RWPE1 (cell line): ENCODE results near the gene CTU2.
A peak's percentile ranks its signal among the peaks of the same experiment; 100 is the strongest.

ENCODE experiments used
- CTCF ChIA-PET: fragments of 350-600 bp; sonication (Branson Sonifier 250); formaldehyde crosslinking; extraction: SDS; loops from one replicate; lab custom pipeline; 2021; lab: Yijun Ruan, JAX
- POLR2A ChIA-PET: fragments of 400-600 bp; formaldehyde crosslinking; extraction: SDS; loops from one replicate; lab custom pipeline; 2020; ENCODE audit warnings: antibody characterized with exemption; ENCODE audit not compliant: low non-redundant PET; lab: Yijun Ruan, JAX
- DNase-seq: peaks from one replicate; pipeline ENCODE4 v3.0.0; 2012; ENCODE audit warnings: low spot score
- H3K27ac ChIP-seq: fragments of 450-650 bp; 2 replicates; pipeline ENCODE4 v1.5.1; 2017
- TF ChIP-seq, protein P1 (sequence below): fragments of 450-650 bp; conservative IDR thresholded peaks from 2 replicates; pipeline ENCODE4 v1.5.1; 2017; ENCODE audit warnings: low read depth, mild to moderate bottlenecking

CTU2 gene

GRCh38 chr16:88702371-88703210 lies 3.7 kb upstream of the CTU2 start:
- H3K27ac ChIP-seq = peak overlapping the region; percentile 15
- CTCF ChIA-PET = interaction anchor here (1.1 kb wide), 1 partner anchor 22 kb away, joined by 4 read pairs; no protein-coding TSS in a partner anchor
- no peak for DNase-seq
- POLR2A ChIA-PET = no interaction called here
- TF ChIP-seq, protein P1, sequence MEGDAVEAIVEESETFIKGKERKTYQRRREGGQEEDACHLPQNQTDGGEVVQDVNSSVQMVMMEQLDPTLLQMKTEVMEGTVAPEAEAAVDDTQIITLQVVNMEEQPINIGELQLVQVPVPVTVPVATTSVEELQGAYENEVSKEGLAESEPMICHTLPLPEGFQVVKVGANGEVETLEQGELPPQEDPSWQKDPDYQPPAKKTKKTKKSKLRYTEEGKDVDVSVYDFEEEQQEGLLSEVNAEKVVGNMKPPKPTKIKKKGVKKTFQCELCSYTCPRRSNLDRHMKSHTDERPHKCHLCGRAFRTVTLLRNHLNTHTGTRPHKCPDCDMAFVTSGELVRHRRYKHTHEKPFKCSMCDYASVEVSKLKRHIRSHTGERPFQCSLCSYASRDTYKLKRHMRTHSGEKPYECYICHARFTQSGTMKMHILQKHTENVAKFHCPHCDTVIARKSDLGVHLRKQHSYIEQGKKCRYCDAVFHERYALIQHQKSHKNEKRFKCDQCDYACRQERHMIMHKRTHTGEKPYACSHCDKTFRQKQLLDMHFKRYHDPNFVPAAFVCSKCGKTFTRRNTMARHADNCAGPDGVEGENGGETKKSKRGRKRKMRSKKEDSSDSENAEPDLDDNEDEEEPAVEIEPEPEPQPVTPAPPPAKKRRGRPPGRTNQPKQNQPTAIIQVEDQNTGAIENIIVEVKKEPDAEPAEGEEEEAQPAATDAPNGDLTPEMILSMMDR = no peak

DNA sequence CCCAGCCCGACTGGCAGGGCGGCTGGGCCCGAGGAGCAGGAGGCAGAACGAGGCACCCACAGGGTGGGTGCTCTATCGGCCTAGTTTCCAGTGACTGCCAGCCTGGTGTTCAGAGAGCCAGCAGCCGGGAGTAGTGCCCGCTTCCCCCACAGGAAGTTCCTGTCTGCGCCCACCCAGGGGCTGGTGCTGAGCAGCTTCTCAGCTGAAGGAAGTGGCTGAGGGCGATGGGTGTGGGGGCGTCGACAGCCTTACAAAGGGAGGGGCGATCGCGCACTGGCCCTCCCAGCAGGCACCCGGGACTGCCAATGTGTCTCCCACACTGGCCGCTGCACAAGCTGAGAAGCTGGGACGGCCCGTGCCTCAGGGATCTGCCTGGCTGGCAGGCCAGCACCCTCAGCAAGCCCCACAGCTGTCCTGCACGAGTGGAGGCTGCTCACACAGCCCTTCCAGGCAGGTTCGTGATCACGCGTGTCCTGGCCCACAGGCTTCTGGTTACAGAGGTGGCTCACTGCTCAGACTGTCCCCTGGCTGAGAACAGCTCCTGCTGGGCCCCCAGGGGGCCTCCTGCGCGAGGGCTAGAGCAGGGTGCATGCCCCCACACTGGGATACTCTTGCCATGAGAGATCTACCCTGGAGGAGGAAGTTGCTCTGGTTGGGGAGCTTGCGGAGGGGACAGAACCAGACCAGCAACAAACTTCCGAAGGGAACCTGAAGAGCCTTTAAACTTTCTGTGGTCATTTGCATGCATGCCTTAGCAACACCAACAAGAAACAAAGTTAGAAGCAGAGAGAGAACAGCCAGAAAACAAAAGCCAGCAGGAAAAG lies 2.6 kb upstream of the CTU2 start:
- peak overlapping the region; percentile 15; the same call in 1 of the 2 replicates for H3K27ac ChIP-seq
- POLR2A ChIA-PET = interaction anchor here (0.6 kb wide), 1 partner anchor 29 kb away, joined by 3 read pairs; no protein-coding TSS in a partner anchor
- TF ChIP-seq, protein P1 = no peak
- CTCF ChIA-PET = no interaction called here
- no peak for DNase-seq

GRCh38 chr16:88705076-88705684 lies 1.1 kb upstream of the CTU2 start:
- no peak for DNase-seq
- peak overlapping the region; percentile 67 for H3K27ac ChIP-seq
- CTCF ChIA-PET = interaction anchor here (0.6 kb wide), 1 partner anchor 33 kb away, joined by 5 read pairs; no protein-coding TSS in a partner anchor
- POLR2A ChIA-PET = no interaction called here
- TF ChIP-seq, protein P1 = no peak

DNA sequence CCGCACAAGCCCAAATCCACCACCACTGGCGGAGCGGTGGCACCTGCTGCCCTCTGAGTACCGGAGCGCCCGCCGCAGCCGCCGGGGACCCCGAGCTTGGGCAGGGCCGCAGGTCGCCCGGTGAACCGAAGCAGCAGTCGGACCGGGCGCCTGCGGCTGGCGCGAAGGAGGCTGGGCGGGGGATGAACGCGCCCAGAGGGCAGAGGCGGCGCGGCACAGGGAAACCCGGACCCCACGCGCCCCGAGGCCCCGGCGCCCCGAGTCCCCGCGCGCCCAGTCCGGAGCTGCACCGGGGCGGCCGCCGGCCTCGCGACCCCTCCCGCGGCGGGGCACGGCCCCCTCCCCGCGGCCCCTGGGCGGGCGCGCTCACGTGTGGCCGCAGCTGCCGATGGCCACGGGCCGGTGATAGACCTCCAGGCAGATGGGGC lies 488 bp upstream of the CTU2 start:
- CTCF ChIA-PET = interaction anchor here (1.1 kb wide), 1 partner anchor 31 kb away, joined by 3 read pairs; no protein-coding TSS in a partner anchor
- DNase-seq = no peak
- TF ChIP-seq, protein P1 = no peak
- H3K27ac ChIP-seq = peak overlapping the region; percentile 67
- POLR2A ChIA-PET = no interaction called here

DNA sequence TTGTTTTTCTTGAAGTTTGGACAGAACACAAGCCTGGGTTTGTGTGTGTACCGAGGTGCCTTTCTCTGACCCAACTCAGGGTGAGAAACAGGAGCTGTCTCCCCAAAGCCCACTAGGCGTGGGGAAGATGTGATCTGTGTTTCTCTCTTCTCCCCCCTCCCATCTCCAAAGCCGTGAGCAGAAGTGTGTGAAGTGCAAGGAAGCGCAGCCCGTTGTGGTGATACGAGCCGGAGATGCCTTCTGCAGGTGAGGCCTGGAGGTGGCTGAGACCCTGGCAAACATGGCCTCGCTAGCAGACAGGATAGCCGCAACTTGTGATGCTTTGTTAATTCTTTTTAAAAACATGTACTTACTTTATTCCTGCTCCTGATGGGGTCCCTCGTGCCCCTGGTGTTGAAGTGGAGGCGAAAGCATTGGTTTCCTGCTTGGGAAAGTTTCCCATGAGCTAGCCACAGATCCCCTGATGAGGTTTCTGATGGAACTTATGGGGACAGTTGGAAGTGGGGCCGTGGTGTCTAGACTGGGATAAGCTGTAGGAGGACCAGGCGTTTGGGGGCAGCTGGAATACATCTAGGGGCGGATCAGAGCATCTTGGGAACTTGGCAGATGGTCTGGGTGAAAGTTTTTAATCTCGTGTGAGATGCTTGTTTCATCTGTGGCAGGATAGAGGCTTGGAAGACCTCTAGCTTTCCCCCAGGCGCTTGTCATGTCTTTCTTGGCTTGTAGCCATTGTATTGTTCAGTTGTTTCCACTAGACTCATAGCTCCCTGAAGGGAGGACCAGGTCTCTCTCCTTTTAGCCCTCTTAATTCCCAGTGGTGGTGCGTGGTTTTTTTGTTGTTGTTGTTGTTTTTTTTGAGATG lies 893 bp downstream of the CTU2 start:
- no peak for DNase-seq
- CTCF ChIA-PET = interaction anchor here (0.6 to 1.1 kb wide), 2 partner anchors 30 to 1153 kb away, joined by 3 read pairs; no protein-coding TSS in a partner anchor
- H3K27ac ChIP-seq = peak overlapping the region; percentile 67
- TF ChIP-seq, protein P1 = no peak
- POLR2A ChIA-PET = no interaction called here
